Left forelimb (tissue), 1 donor: Measurements from ENCODE around the gene FAM53A.

ENCODE experiments used
- DNase-seq: peaks from one replicate; pipeline ENCODE4 v3.0.0-alpha.2; 2018; ENCODE audit warnings: low spot score

Gene FAM53A

GRCh38 chr4:1592068-1592708 lies 91.9 kb downstream of the FAM53A start:
- DNase-seq: no peak

- DNase-seq: no peak
These were observed 93.0 kb downstream of the FAM53A start for GRCh38 chr4:1591107-1591506.

GRCh38 chr4:1590244-1590643 lies 93.9 kb downstream of the FAM53A start:
- DNase-seq: no peak
